Naive thymus-derived CD4-positive, alpha-beta T cell (primary cell): ENCODE data around the gene ZBTB7C. TPM values are rescaled to one million over a fixed set of nuclear protein-coding genes. Genes with fewer than 3 reads are reported as not detected.

ENCODE experiments used
- ATAC-seq: fragments of 150-1000 bp; cut with Tn5 transposase; 2 replicates; pipeline ENCODE4 v1.10.0; 2021; ENCODE audit warnings: mild to moderate bottlenecking, moderate library complexity
- CTCF ChIA-PET: fragments of 350-600 bp; sonication (Branson Sonifier 250); formaldehyde crosslinking; loops from one replicate; lab custom pipeline; 2021; ENCODE audit warnings: antibody characterized with exemption; lab: Charles Lee
- POLR2A ChIA-PET: fragments of 350-600 bp; sonication (Branson Sonifier 250); formaldehyde crosslinking; loops from one replicate; lab custom pipeline; 2021; ENCODE audit warnings: antibody characterized with exemption, inconsistent platforms; lab: Charles Lee
- DNase-seq, 9 donors: peaks; one replicate each; pipeline versions ENCODE4 v3.0.0 to v3.0.0-alpha.2; 2020 to 2022; ENCODE audit warnings: mixed read lengths in 1 of 9
- H3K27ac ChIP-seq: one replicate; pipeline ENCODE4 v1.7.0; 2013; ENCODE audit warnings: mild to moderate bottlenecking, low read depth, low read length, moderate library complexity
- H3K27me3 ChIP-seq, 2 donors: one replicate each; pipeline ENCODE4 v1.7.0; 2013; ENCODE audit warnings: low read length in 2 of 2, mild to moderate bottlenecking in 2 of 2, moderate library complexity in 2 of 2; ENCODE audit not compliant: control insufficient read depth in 2 of 2, insufficient read depth in 2 of 2
- H3K36me3 ChIP-seq, 3 experiments: 1 replicate in 2 of 3; 2 replicates in 1 of 3; pipeline ENCODE4 v1.7.0; 2013; ENCODE audit warnings: low read length in 3 of 3, mild to moderate bottlenecking in 3 of 3, moderate library complexity in 1 of 3; ENCODE audit not compliant: insufficient read depth in 3 of 3, control insufficient read depth in 2 of 3
- H3K4me1 ChIP-seq, 2 donors: one replicate each; pipeline ENCODE4 v1.7.0; 2013; ENCODE audit warnings: low read length in 2 of 2, mild to moderate bottlenecking in 2 of 2, moderate library complexity in 1 of 2; ENCODE audit not compliant: control insufficient read depth in 2 of 2, insufficient read depth in 2 of 2
- H3K4me3 ChIP-seq: 2 replicates; pipeline ENCODE4 v1.7.0; 2013; ENCODE audit warnings: mild to moderate bottlenecking, low read length
- H3K9me3 ChIP-seq, 3 experiments: 1 replicate in 2 of 3; 2 replicates in 1 of 3; pipeline ENCODE4 v1.7.0; 2013; ENCODE audit warnings: low read length in 3 of 3; ENCODE audit not compliant: control insufficient read depth in 2 of 3
- H3K27ac Mint-ChIP-seq, 9 donors: one replicate each; pipeline ENCODE4 v1.8.0; 2020 to 2022; ENCODE audit warnings: mixed read lengths in 9 of 9, mild to moderate bottlenecking in 8 of 9, moderate library complexity in 5 of 9, inconsistent platforms in 2 of 9
- H3K27me3 Mint-ChIP-seq, 5 donors: one replicate each; pipeline ENCODE4 v1.8.0; 2021 to 2022; ENCODE audit warnings: mixed read lengths in 5 of 5, mild to moderate bottlenecking in 1 of 5
- H3K36me3 Mint-ChIP-seq, 5 donors: one replicate each; pipeline ENCODE4 v1.8.0; 2020 to 2022; ENCODE audit warnings: mixed read lengths in 5 of 5, mild to moderate bottlenecking in 3 of 5, inconsistent platforms in 1 of 5
- H3K4me1 Mint-ChIP-seq, 7 donors: one replicate each; pipeline ENCODE4 v1.8.0; 2020 to 2022; ENCODE audit warnings: mixed read lengths in 7 of 7, mild to moderate bottlenecking in 3 of 7, inconsistent platforms in 1 of 7
- H3K4me3 Mint-ChIP-seq, 10 donors: one replicate each; pipeline ENCODE4 v1.8.0; 2020 to 2022; ENCODE audit warnings: mild to moderate bottlenecking in 10 of 10, mixed read lengths in 10 of 10, moderate library complexity in 6 of 10, inconsistent platforms in 2 of 10
- H3K9me3 Mint-ChIP-seq, 11 donors: one replicate each; pipeline ENCODE4 v1.8.0; 2020 to 2022; ENCODE audit warnings: mixed read lengths in 11 of 11, mild to moderate bottlenecking in 4 of 11, inconsistent platforms in 1 of 11, moderate library complexity in 1 of 11
- intact Hi-C, 2 donors: fragments of 100-400 bp; cut with micrococcal nuclease; formaldehyde crosslinking; loops; one replicate each; pipeline ENCODE4 v1.15.1; 2023
- polyA plus RNA-seq, 2 donors: library from polyadenylated mRNA; unstranded; fragments of 300-500 nt; fragmentation: Illumina TruSeq; gene quantifications; one replicate each; pipeline ENCODE4 v1.2.3, GENCODE V29; 2021
- total RNA-seq, 6 experiments: library from RNA in 5 of 6; stranded (reverse) in 5 of 6; gene quantifications; 1 replicate in 5 of 6; 2 replicates in 1 of 6; pipeline ENCODE4 v1.2.3 and lab custom pipeline; 2021 to 2026

ZBTB7C gene
- total and polyA plus RNA-seq, 7 experiments from 2014 or later = 0.51 TPM; not detected in 6

GRCh38 chr18:48142994-48143393 lies 266.2 kb downstream of the ZBTB7C start:
- POLR2A ChIA-PET = no interaction called here
- CTCF ChIA-PET = no interaction called here
- H3K4me3 ChIP-seq = no peak overlapping the region
- Mint-ChIP-seq H3K27ac (no peak overlapping the region), H3K27me3 (peaks cover 16 to 45% (median 29%) of the 10 kb centered on the region in 5 donors), H3K36me3 (no peaks in the 10 kb centered on the region), H3K4me3 (no peak overlapping the region), H3K4me1 (peaks cover 0 to 16% (median 0%) of the 10 kb centered on the region in 7 donors), H3K9me3 (no peaks in the 10 kb centered on the region)
- no peak overlapping the region for H3K27ac ChIP-seq
- ATAC-seq = no peak
- H3K4me1 ChIP-seq = no peaks in the 10 kb centered on the region
- H3K9me3 ChIP-seq = no peaks in the 10 kb centered on the region
- H3K36me3 ChIP-seq = no peaks in the 10 kb centered on the region
- intact Hi-C loops = no loop called here
- no peaks in the 10 kb centered on the region for H3K27me3 ChIP-seq
- DNase-seq = no peak

GRCh38 chr18:48142353-48142752 lies 266.8 kb downstream of the ZBTB7C start:
- Mint-ChIP-seq H3K27ac (no peak overlapping the region), H3K4me1 (peaks cover 0 to 22% (median 6%) of the 10 kb centered on the region in 7 donors), H3K9me3 (no peaks in the 10 kb centered on the region), H3K4me3 (no peak overlapping the region), H3K36me3 (no peaks in the 10 kb centered on the region), H3K27me3 (peaks cover 23 to 51% (median 36%) of the 10 kb centered on the region in 5 donors)
- H3K9me3 ChIP-seq = no peaks in the 10 kb centered on the region
- H3K4me3 ChIP-seq = no peak overlapping the region
- no peak overlapping the region for H3K27ac ChIP-seq
- DNase-seq (no peak), ATAC-seq (peak; percentile 19)
- CTCF ChIA-PET = no interaction called here
- intact Hi-C loops = no loop called here
- no peaks in the 10 kb centered on the region for H3K36me3 ChIP-seq
- no peaks in the 10 kb centered on the region for H3K4me1 ChIP-seq
- POLR2A ChIA-PET = no interaction called here
- H3K27me3 ChIP-seq = no peaks in the 10 kb centered on the region

- Mint-ChIP-seq H3K9me3 (no peaks in the 10 kb centered on the region), H3K27ac (no peak overlapping the region), H3K36me3 (no peaks in the 10 kb centered on the region), H3K4me3 (no peak overlapping the region), H3K4me1 (peaks cover 0 to 30% (median 10%) of the 10 kb centered on the region in 7 donors), H3K27me3 (peaks cover 27 to 58% (median 40%) of the 10 kb centered on the region in 5 donors)
- H3K36me3 ChIP-seq = no peaks in the 10 kb centered on the region
- H3K4me1 ChIP-seq = no peaks in the 10 kb centered on the region
- DNase-seq (no peak), ATAC-seq (no peak)
- H3K4me3 ChIP-seq = no peak overlapping the region
- intact Hi-C loops = no loop called here
- H3K27ac ChIP-seq = no peak overlapping the region
- POLR2A ChIA-PET = no interaction called here
- no peaks in the 10 kb centered on the region for H3K9me3 ChIP-seq
- no peaks in the 10 kb centered on the region for H3K27me3 ChIP-seq
- CTCF ChIA-PET = no interaction called here
Measured at GRCh38 chr18:48140731-48141130, 268.5 kb downstream of the ZBTB7C start.

GRCh38 chr18:48139431-48140347 lies 269.5 kb downstream of the ZBTB7C start:
- ChIA-PET POLR2A (no interaction called here), CTCF (no interaction called here)
- Histone ChIP-seq H3K4me1 (no peaks in the 10 kb centered on the region), H3K4me3 (no peak overlapping the region), H3K36me3 (no peaks in the 10 kb centered on the region), H3K9me3 (no peaks in the 10 kb centered on the region), H3K27ac (no peak overlapping the region), H3K27me3 (no peaks in the 10 kb centered on the region)
- no peaks in the 10 kb centered on the region for H3K9me3 Mint-ChIP-seq
- H3K4me3 Mint-ChIP-seq = no peak overlapping the region
- intact Hi-C loops = no loop called here
- peaks cover 35 to 60% (median 47%) of the 10 kb centered on the region in 5 donors for H3K27me3 Mint-ChIP-seq
- H3K4me1 Mint-ChIP-seq = peaks cover 0 to 33% (median 10%) of the 10 kb centered on the region in 7 donors
- H3K27ac Mint-ChIP-seq = no peak overlapping the region
- ATAC-seq (no peak), DNase-seq (no peak)
- peaks cover 0 to 2% (median 0%) of the 10 kb centered on the region in 5 donors for H3K36me3 Mint-ChIP-seq

- Histone ChIP-seq H3K4me3 (no peak overlapping the region), H3K27me3 (no peaks in the 10 kb centered on the region), H3K27ac (no peak overlapping the region), H3K4me1 (no peaks in the 10 kb centered on the region), H3K36me3 (no peaks in the 10 kb centered on the region), H3K9me3 (no peaks in the 10 kb centered on the region)
- ATAC-seq = no peak
- peaks cover 0 to 2% (median 0%) of the 10 kb centered on the region in 5 donors for H3K36me3 Mint-ChIP-seq
- ChIA-PET CTCF (no interaction called here), POLR2A (no interaction called here)
- H3K4me1 Mint-ChIP-seq = peaks cover 0 to 37% (median 10%) of the 10 kb centered on the region in 7 donors
- no peaks in the 10 kb centered on the region for H3K9me3 Mint-ChIP-seq
- peaks cover 37 to 65% (median 49%) of the 10 kb centered on the region in 5 donors for H3K27me3 Mint-ChIP-seq
- H3K27ac Mint-ChIP-seq = no peak overlapping the region
- intact Hi-C loops = no loop called here
- no peak overlapping the region for H3K4me3 Mint-ChIP-seq
- no peak for DNase-seq
Measured at GRCh38 chr18:48138660-48139430, 270.3 kb downstream of the ZBTB7C start.

GRCh38 chr18:48138210-48138609 lies 271.0 kb downstream of the ZBTB7C start:
- peaks cover 39 to 67% (median 52%) of the 10 kb centered on the region in 5 donors for H3K27me3 Mint-ChIP-seq

More at GRCh38 chr18:48138210-48138609, 271.0 kb downstream of the ZBTB7C start:
- DNase-seq (no peak), ATAC-seq (no peak)
- ChIA-PET POLR2A (no interaction called here), CTCF (no interaction called here)
- H3K27ac Mint-ChIP-seq = no peak overlapping the region
- H3K36me3 ChIP-seq = no peaks in the 10 kb centered on the region
- H3K27ac ChIP-seq = no peak overlapping the region
- no peaks in the 10 kb centered on the region for H3K27me3 ChIP-seq
- H3K36me3 Mint-ChIP-seq = peaks cover 0 to 2% (median 0%) of the 10 kb centered on the region in 5 donors
- peaks cover 0 to 42% (median 10%) of the 10 kb centered on the region in 7 donors for H3K4me1 Mint-ChIP-seq
- no peaks in the 10 kb centered on the region for H3K9me3 ChIP-seq
- H3K4me1 ChIP-seq = no peaks in the 10 kb centered on the region
- peak overlapping the region in 3 of 10 donors; percentile 9 to 78 (median 63) for H3K4me3 Mint-ChIP-seq
- no peaks in the 10 kb centered on the region for H3K9me3 Mint-ChIP-seq
- intact Hi-C loops = no loop called here
- no peak overlapping the region for H3K4me3 ChIP-seq
